ENCODE data around the gene GIT2.
A peak's percentile ranks its signal among the peaks of the same experiment; 100 is the strongest.

The GIT2 gene

GRCh38 chr12:109972821-109973220 is 23.3 kb downstream of the GIT2 start:
- no peak for DNase-seq

- DNase-seq, result no peak
Measured at GRCh38 chr12:109968801-109969200, 27.4 kb downstream of the GIT2 start.

GRCh38 chr12:109968032-109968420 is 28.1 kb downstream of the GIT2 start:
- no peak for DNase-seq

- DNase-seq, result no peak
Measured at GRCh38 chr12:109967383-109968031, 28.7 kb downstream of the GIT2 start.

GRCh38 chr12:109966546-109966945 is 29.6 kb downstream of the GIT2 start:
- no peak for DNase-seq

GRCh38 chr12:109963743-109964429 is 32.3 kb downstream of the GIT2 start:
- DNase-seq, result no peak

GRCh38 chr12:109963330-109963729 is 32.8 kb downstream of the GIT2 start:
- DNase-seq, result no peak

- no peak for DNase-seq
Measured at GRCh38 chr12:109962398-109962797, 33.8 kb downstream of the GIT2 start.

GRCh38 chr12:109961612-109962011 is 34.6 kb downstream of the GIT2 start:
- DNase-seq, result no peak

GRCh38 chr12:109961201-109961600 is 35.0 kb downstream of the GIT2 start:
- no peak for DNase-seq

- DNase-seq, result no peak
Measured at GRCh38 chr12:109959411-109960093, 36.6 kb downstream of the GIT2 start.

- no peak for DNase-seq
Measured at GRCh38 chr12:109958374-109958773, 37.8 kb downstream of the GIT2 start.

GRCh38 chr12:109953656-109954055 is 42.5 kb downstream of the GIT2 start:
- DNase-seq, result no peak

- DNase-seq, result no peak
Measured at GRCh38 chr12:109952873-109953272, 43.3 kb downstream of the GIT2 start.

- DNase-seq, result no peak
Measured at GRCh38 chr12:109952160-109952858, 43.9 kb downstream of the GIT2 start.

GRCh38 chr12:109951751-109952150 is 44.4 kb downstream of the GIT2 start:
- DNase-seq, result no peak

GRCh38 chr12:109951136-109951535 is 45.0 kb downstream of the GIT2 start:
- no peak for DNase-seq

GRCh38 chr12:109950625-109951024 is 45.5 kb downstream of the GIT2 start:
- no peak for DNase-seq

GRCh38 chr12:109949089-109949488 is 47.1 kb downstream of the GIT2 start:
- peak; percentile 71 for DNase-seq

- no peak for DNase-seq
Measured at GRCh38 chr12:109948368-109948767, 47.8 kb downstream of the GIT2 start.

- DNase-seq, result no peak
Measured at GRCh38 chr12:109947521-109947920, 48.6 kb downstream of the GIT2 start.

GRCh38 chr12:109946913-109947312 is 49.3 kb downstream of the GIT2 start:
- DNase-seq, result no peak

GRCh38 chr12:109946505-109946904 is 49.7 kb downstream of the GIT2 start:
- no peak for DNase-seq

Data from NCI-H510A (cell line).